NCI-H2107 treated with DMSO at 0.1 percent for 48 hours (cell line): Measurements from ENCODE around the gene ZFP1.

Experiments
- DNase-seq: peaks from one replicate; lab custom pipeline; 2025; ENCODE audit not compliant: unreplicated experiment; lab: John Stamatoyannopoulos, UW

ZFP1 gene

GRCh38 chr16:75148311-75149195 lies at the start of gene ZFP1:
ZFP1 (plus strand) TSS chr16:75148524; CDS start chr16:75152952, 4,428 bp downstream.
- DNase-seq: peak; percentile 82

DNA sequence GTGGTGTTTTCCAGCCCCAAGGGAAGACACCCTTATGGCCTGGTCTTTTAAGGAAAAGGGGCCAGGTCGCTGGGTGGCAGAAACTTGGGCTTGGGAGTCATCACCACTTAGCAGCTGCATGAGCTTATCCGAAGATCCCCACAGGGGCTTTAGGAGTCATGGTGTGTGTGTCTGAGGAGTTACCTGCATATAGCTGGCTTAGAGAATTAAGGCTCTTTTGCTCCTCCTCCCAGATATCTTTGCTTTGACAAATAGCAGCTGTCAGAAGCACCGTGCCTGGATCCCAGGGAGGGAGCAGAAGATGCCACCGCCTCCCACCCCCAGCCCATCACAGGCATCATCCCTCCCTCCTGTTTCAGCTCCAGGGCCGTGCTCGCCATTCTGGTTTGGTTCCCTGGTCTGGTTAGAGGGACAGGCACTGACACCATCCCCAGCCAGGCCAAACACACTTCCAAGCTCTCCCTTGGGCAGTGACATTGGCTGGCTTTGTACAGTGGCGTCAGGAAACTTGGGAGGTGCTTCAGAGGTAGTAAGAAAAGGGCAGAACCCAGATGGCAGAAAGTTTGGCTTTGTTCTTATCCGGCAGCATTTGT lies 49.2 kb upstream of the ZFP1 start:
- DNase-seq: no peak

GRCh38 chr16:75099738-75100602 lies 48.4 kb upstream of the ZFP1 start:
- DNase-seq: no peak

DNA sequence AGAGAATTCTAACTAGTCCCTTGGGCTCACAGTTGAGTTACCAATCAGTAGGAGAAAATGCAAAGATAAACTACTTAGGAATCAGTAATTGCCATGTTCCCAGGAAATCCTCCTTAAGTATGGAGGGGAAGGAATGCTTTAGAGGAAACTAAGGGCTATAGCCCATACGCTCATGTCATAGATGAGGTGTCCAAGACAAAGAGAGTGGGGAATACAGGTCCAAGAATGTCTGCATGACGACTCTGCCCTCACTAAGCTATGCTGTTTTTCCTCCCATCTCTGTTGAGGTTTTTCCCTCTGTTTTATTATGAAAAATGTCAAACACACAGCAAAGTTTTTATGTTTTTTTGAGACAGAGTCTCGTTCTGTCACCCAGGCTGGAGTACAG lies 47.7 kb upstream of the ZFP1 start:
- no peak for DNase-seq

DNA sequence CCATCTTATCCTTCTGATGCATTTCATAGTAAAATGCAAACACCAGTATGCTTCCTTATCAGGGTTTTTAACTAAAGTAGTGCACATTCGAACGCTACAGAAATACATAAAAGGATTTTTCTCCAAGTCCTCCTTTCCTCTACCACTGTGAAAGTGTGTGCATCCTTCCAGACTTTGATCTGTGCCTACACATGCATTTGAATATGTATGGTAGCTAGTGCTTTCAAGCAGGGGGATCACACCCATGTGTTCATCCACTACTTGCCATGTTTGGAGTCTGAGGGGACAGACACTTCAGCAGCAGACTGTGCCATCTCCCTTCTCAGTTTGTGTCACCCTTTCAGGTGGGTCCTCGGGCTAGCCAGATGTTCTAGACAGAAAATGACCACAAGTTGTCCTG lies 46.7 kb upstream of the ZFP1 start:
- DNase-seq: no peak

DNA sequence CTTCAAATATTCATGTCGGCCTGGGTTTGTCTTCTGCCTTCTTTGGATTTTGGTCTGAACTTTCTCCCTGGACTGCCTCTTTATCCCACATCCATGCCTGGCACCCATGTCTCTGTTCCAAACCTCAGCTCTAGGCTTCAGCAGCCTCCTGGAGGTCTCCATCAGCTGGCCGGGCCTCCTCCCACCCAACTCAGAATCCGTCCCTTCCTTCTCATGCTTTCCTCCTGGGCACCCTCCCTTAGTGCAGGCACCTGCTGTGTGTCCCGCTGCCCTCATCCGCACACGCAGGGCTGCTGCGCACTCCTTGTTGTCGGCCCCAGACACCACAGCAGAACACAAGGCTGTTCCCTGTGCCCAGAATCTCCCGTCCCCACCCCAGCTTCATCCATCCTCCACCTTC lies 45.7 kb upstream of the ZFP1 start:
- DNase-seq: no peak

DNA sequence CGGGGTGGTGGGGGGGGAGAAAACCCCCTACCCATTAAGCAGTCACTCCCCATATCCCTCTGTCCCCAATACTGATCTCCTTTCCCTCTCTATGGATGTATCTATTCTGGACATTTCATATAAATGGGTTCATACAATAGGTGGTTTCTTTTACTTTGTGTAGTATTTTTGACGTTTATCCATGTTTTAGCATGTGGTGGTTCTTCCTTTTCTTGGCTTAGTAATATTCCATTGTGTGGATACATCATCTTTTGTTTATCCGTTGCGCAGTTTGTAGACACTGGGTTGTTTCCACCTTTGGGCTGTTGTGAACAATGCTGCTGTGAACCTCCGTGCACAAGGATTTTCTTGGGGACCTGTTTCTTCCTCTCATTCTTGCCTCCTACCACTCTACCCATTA lies 44.3 kb upstream of the ZFP1 start:
- no peak for DNase-seq

DNA sequence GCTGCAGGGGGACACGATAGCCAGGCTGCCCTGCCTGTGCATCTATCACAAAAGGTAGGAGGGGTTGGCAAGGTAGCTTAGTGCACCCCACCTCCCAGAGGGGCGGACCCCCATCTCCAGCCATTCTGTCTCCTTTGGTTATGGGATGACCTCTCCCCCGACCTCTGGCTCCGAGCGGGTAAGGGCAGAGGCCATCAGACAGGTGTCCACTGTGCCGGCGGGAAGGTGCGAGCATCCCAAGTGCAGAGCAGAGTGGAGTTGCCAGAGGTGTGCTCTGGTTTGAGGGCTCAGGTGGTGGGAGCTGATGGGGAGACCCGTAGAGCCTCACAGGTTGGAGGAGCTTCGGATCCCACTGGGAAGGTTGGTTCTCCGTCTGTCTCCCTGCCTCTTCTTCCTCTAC lies 43.5 kb upstream of the ZFP1 start:
- DNase-seq: no peak

DNA sequence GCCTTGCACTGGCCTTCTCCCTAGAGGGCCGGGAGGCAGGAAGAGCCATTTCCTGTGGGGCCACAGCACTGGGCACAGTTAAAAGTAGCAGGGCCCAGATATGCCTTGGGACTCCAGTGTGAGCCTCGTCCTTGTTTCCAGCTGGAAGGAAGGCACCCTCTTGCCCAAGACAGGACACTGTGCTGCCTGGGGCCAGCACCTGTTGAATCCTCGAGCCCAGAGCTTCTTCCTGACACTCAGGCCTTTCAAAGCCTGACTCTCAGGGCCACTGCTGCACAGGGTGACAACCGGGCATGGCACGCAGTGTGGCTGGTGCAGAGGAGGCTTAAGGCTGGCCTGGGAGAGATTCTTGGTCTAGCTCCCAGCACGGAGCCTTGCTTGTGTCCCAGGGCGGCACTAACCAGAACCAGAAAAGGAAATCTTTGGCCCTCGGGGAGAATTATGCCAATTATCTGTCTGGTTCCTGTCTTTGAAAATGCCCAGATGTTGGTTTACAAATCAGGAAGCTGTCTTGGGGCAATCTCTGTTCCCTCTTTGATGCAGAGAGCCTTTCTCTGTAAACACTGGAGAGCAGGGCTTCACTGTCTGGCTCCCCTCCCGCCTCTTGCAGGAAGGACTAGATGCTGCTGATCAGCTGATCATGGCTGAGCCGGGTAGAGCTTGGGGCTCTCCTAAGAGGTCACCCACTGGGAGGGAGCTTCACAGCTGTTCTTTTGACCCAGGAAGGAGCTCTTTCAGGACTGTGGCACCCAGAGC lies 42.8 kb upstream of the ZFP1 start:
- DNase-seq: no peak

DNA sequence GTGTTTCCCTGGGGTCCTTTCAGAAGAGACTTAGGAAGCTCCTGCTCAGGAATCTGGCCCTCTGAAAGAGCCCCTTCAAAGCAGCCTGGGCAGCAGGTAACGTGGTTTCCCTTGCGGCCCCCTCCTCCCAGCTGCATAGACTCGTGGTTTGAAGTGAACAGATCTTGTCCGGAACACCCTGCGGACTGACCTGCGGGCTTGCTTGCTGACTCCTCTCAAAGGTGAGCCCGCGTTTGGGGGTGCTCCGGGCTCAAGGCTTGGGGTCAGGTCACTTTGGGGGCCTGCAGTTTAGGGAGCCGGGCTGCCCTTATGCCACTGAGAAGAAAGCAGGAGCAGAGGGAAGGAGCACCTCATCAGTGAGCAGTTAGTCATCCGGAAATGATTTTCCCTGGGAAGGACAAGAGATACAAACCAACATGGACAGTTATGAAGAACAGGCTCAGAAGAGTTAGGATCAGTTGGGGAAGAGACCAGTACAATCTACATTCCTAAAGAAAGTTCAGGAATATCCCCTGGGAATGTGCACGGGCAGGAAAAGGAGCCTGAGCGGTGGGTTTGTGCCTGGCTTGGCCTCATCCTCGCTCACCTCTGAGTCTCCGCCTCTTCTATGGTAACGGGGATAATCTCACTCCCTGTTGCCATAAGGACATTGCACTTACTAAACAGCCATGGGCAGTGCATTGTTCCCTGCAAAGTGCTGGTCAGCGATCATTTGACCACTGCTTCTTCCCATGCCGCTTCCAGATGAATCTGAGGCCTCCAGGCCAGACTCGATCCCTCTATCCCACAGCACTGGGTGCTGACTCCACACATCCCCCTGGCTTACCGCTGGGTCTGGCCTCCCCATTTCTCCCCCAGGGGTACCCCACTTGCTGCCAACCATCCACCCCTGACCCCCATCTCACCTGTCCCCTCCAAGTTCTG lies 41.7 kb upstream of the ZFP1 start:
- no peak for DNase-seq

DNA sequence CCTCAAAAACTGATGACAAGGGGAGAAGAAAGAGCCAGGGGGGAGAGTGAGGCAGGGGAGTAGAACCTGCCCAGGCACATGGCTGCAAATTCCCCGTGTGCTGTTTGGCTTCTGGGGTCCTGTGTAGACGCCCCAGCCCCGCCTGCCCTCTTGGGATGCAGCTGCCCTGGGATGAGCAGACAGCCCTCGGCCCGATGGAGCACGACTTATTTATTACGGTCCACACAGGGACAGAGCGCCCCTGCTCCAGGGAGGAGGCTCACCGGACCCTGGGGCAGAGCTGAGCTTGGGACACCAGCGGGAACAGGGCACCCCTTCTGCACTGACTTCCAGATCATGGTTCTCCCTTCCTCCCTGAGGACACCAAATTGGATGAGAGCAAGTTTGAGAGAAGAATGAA lies 40.8 kb upstream of the ZFP1 start:
- DNase-seq: no peak

GRCh38 chr16:75108792-75109731 lies 39.3 kb upstream of the ZFP1 start:
- peak; percentile 27 for DNase-seq

DNA sequence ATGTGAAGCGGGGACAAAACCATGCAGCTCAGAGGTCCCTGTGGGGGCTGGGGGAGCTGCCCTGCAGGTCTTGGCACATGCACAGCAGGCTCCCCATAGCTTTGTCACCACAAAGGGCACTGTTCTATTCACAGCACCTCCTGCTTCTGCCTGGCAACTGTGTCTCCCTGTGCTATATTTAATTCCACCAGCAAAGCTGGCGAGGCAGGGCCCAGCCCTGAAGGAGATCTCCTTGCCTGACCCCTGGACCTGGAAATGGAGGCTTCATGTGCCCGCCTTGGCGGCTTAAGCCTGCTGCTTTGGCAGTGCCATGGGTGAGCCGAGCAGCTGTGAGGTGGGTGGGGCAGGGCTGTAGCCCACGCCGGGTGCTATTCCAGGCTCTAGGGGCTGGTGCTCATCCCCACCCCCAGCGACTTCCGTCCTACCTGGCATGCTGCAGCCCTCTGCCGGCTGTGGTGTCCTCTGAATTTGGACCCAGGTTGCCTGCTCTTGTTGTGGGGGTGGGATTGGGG lies 38.5 kb upstream of the ZFP1 start:
- peak; percentile 36 for DNase-seq

DNA sequence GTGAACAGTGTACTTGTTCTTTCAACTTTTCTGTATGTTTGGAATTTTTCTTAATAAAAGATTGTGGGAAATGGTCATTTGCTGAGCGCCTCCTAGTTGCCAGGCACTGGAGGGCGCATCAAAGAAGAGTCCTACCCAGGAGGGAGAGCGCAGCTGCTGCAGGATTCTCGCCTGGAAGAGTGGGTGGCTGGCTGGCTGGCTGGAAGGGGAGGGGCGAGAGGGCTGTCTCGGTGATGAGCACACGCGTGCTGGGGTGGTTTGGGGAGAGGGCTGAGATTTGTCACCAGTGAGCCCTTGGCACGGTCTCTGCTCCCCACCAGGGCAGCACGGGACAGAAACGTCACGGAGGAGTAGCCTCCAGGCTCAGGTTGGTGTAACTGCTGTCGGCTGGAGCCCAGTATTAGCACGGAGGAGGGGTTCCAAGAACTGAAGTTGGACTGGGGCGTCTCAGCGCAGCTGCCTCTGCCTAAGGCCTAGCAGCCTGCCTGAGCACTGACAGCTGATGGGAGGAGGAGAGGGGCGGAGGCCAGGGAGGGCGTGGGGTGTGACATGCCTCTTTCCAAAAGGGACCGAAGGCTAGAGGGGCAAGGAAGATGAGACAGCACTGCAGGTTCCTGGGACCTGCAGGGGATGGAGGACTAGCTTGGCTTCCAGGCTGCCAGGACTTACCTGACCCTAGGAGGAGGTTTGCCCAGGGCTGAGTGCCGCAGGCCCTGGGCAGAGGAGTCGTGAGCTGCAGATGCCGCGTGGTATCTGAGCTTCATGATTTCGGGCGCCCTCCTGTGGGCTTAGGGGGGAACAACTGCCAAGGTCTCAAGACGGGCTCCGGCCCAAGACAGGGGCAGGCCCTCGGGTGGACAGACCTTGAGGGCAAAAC lies 37.4 kb upstream of the ZFP1 start:
- peak; percentile 78 for DNase-seq

- DNase-seq: no peak
Observed at GRCh38 chr16:75111514-75111940, 36.8 kb upstream of the ZFP1 start.

GRCh38 chr16:75111961-75112733 lies 36.2 kb upstream of the ZFP1 start:
- no peak for DNase-seq
